GM19372 (cell line): Measurements from ENCODE around the gene RPS26.
A peak's percentile ranks its signal among the peaks of the same experiment; 100 is the strongest.
"Not testable (repeated sequence)": the region's sequence is repeated elsewhere in the genome, so short reads cannot be mapped to it uniquely, and the experiment has no call there.

ENCODE experiments used
- ATAC-seq: cut with Tn5 transposase; IDR thresholded peaks from one replicate; pipeline ENCODE4 v1.9.1; 2021; ENCODE audit warnings: mild to moderate bottlenecking, low read depth, moderate library complexity; ENCODE audit not compliant: unreplicated experiment

Gene RPS26

GRCh38 chr12:56074396-56074795 is 32.7 kb downstream of the RPS26 start:
- no peak for ATAC-seq

GRCh38 chr12:56077966-56078365 is 36.2 kb downstream of the RPS26 start:
- ATAC-seq: not testable (repeated sequence)

DNA sequence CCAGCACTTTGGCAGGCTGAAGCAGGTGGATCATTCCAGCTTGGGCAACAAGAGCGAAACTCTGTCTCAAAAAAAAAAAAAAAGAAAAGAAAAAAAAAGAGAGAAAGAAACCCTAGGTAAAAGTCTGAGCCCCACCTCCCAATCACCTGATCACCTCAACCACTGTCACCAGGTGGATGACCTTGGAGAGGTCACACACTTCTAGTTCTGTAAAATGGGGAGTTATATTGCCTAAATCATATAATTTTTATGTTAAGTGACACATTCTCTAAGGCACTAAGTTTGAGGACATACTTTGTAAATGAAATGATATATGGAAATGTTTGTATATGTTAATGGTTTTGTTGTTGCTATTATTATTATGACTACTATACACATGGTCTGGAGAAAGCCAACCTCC is 36.7 kb downstream of the RPS26 start:
- no peak for ATAC-seq

DNA sequence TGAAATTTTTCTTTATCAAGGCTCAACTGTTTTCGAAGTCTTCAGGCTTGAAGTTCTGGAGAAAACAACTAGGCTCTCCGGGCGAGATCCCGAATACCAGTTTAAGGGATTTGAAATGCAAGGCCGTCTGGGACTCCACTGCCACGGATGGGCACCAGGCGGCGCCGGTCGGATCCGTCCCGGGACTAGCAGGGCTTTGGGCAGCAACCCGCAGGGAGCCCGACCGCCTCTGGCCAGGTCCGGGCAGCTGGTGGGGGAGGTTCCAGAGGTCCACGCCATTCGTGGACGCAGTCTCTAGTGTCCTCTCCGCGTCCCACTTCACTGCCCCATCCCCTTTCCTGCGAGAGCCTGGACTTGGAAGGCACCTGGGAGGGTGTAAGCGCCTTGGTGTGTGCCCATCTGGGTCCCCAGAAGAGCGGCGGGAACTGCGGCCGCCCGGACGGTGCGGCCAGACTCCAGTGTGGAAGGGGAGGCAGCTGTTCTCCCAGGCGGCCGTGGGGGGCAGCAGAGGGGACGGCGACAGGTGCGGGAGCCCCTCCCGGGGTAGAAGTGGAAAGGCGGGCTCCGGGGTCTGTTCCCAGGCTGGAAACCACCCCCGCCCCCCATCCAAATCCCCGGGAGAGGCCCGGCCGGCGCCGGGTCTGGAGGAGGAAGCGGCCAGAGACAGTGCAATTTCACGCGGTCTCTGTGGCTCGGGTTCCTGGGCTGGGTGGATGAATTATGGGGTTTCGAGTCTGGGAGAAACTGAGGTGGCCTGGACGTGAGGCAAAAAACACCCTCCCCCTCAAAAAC is 37.4 kb downstream of the RPS26 start:
- ATAC-seq: peak; percentile 58

- peak; percentile 39 for ATAC-seq
These were observed 38.2 kb downstream of the RPS26 start, which contains the start of gene ERBB3 for GRCh38 chr12:56079723-56080555. TSS of gene ERBB3 (plus strand) at chr12:56080165. CDS start at chr12:56080301, 136 bp downstream.

GRCh38 chr12:56080556-56081138 is 38.9 kb downstream of the RPS26 start:
- ATAC-seq: no peak

- no peak for ATAC-seq
These were observed 40.0 kb downstream of the RPS26 start for GRCh38 chr12:56081393-56082347.

DNA sequence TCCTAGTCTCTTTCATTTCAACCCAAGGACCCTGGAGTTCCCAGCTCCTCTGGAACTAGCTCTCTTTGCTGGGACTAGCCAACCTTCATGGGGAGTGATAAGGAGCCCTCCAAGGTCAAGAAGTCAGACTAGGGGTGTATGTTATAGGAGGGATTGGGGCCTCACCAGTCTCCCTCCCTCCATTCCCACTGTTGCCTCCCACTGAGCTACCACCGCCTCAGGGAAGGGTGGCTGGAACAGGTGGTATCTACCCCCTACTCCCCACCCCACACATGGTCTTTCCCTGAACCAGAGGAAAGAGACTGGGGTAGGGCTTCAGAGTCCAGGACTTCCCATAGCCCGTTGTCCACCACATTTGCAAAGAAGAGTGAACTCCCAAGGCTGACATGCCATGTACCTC is 40.7 kb downstream of the RPS26 start:
- no peak for ATAC-seq

DNA sequence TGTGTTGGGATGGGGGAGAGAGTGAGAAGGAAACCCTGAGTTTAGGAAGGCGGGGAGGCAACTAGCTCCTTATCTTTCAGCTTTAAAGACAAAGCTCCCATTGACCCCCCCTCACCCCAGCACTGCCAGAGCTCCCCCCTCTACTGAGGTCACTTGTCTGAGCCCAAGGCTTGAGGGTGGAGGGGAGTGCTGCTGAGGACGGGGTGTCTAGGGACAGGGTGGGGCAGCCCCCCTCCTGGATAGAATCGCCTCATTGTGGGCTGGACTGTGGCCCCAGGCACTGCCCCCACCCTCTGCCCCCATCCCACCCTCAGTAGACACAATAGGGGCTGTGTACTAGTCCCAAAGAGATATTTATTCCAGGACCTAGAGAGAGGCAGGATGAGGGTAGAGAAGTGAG is 41.2 kb downstream of the RPS26 start:
- no peak for ATAC-seq

- ATAC-seq: no peak
These were observed 43.3 kb downstream of the RPS26 start for GRCh38 chr12:56084958-56085543.

GRCh38 chr12:56086096-56086495 is 44.4 kb downstream of the RPS26 start:
- no peak for ATAC-seq

DNA sequence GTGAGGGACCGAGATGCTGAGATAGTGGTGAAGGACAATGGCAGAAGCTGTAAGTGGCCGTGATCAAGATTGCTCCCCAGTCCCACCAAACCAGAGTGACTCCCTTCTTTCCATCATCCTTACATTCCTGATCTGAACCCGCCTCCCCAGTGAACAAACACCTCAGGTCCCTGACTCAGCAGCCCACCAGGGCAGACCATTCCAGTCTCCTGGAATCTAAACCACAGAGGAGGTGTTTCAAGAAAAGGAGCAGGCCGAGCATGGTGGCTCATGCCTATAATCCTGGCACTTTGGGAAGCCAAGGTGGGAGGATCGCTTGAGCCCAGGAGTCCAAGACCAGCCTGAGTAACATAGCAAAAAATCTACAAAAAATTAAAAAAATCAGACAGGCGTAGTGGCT is 44.9 kb downstream of the RPS26 start:
- no peak for ATAC-seq

GRCh38 chr12:56087220-56087619 is 45.5 kb downstream of the RPS26 start:
- no peak for ATAC-seq
